GM18868 (cell line): ENCODE measurements around the gene USP6.
"Not testable (repeated sequence)": the region's sequence is repeated elsewhere in the genome, so short reads cannot be mapped to it uniquely, and the experiment has no call there.

Experiments used
- ATAC-seq: cut with Tn5 transposase; IDR thresholded peaks from one replicate; pipeline ENCODE4 v1.9.1; 2021; ENCODE audit warnings: mild to moderate bottlenecking, moderate library complexity; ENCODE audit not compliant: unreplicated experiment

The USP6 gene

GRCh38 chr17:5121186-5121841 is 5.5 kb downstream of the USP6 start:
- ATAC-seq: no peak

GRCh38 chr17:5122056-5122455 is 6.2 kb downstream of the USP6 start:
- not testable (repeated sequence) for ATAC-seq

GRCh38 chr17:5122586-5123342 is 6.9 kb downstream of the USP6 start:
- ATAC-seq: no peak

GRCh38 chr17:5123343-5124124 is 7.7 kb downstream of the USP6 start:
- ATAC-seq: no peak

- not testable (repeated sequence) for ATAC-seq
These were observed 8.4 kb downstream of the USP6 start for GRCh38 chr17:5124125-5124760.

- ATAC-seq: not testable (repeated sequence)
These were observed 9.1 kb downstream of the USP6 start for GRCh38 chr17:5124896-5125295.

- no peak for ATAC-seq
These were observed 11.1 kb downstream of the USP6 start for GRCh38 chr17:5126719-5127488.

- ATAC-seq: no peak
These were observed 12.1 kb downstream of the USP6 start for GRCh38 chr17:5127910-5128309.

GRCh38 chr17:5128387-5128786 is 12.6 kb downstream of the USP6 start:
- ATAC-seq: not testable (repeated sequence)

- no peak for ATAC-seq
These were observed 13.2 kb downstream of the USP6 start for GRCh38 chr17:5128905-5129535.

- not testable (repeated sequence) for ATAC-seq
These were observed 13.9 kb downstream of the USP6 start for GRCh38 chr17:5129770-5130169.

- ATAC-seq: not testable (repeated sequence)
These were observed 14.4 kb downstream of the USP6 start for GRCh38 chr17:5130261-5130660.

GRCh38 chr17:5130687-5131086 is 14.9 kb downstream of the USP6 start:
- ATAC-seq: not testable (repeated sequence)

GRCh38 chr17:5131146-5131715 is 15.4 kb downstream of the USP6 start:
- no peak for ATAC-seq

- ATAC-seq: not testable (repeated sequence)
These were observed 16.1 kb downstream of the USP6 start for GRCh38 chr17:5131799-5132502.

GRCh38 chr17:5132503-5133225 is 16.8 kb downstream of the USP6 start:
- ATAC-seq: not testable (repeated sequence)

GRCh38 chr17:5133311-5133710 is 17.5 kb downstream of the USP6 start:
- ATAC-seq: no peak

GRCh38 chr17:5133961-5134360 is 18.1 kb downstream of the USP6 start:
- not testable (repeated sequence) for ATAC-seq
